Measurements from ENCODE around the gene OR1M1.

Gene OR1M1

GRCh38 chr19:9075064-9075949, 11.6 kb upstream of the OR1M1 start:
- DNase-seq (ENCODE audit: low read depth) = peak; percentile 80

DNA sequence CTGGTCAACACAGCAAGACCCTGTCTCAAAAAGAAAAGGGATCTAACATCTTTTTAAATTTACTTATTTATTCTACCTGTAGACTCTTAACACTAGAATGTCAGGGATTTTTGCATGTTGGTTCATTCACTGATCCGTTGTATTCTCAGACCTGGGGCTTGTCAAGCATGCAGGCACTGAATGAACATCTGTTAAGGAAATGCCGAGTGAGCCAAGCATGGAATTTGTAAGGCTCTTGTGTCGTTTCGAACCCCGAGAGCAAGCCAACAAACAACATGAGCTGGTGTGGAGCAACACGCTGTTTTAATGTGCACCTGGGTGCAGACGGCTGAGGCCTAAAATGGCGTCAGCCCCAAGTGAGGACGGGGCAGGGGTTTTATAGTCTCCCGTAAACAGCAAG, 10.0 kb upstream of the OR1M1 start:
- DNase-seq (ENCODE audit: low read depth) = no peak

DNA sequence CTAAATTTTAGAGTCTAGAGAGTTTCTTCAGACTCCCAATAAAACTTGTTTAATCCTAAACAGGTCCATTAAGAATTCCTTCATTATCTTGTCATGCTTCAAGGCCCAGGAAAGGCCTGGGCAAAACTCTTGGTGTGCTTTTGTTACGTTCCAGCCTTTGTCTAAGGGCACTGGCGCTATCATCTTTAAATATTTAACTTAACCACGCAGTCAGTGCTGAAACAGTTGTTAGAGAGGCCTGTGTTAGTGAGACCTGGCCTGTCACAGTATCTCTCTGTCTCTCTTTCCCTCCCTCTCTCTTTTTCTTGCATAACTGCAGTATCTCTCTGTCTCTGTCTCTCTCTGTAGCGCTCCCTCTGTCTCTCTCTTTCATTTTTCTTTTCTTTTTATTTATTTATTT, 8.2 kb upstream of the OR1M1 start:
- DNase-seq (ENCODE audit: low read depth) = no peak

DNA sequence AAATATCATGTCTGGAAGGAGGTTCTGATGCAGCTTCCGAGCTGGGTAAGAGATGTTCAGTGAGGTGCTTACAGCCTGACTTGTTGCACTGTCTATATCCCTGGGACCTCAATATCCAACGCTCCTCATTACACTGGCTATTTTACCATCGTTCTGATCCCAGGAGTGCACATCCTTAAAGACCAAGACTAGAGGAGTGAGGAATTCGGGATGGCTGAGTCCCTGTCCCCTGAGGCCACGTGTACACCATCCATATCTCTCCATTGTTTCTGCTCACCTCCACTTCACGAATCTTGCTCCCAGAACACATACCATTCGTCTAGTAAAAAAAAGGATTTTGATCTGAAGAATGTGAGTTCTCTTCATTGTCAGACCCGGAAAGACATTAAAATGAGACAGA, 20.5 kb downstream of the OR1M1 start, which contains the start of gene OR7G2:
OR7G2 (minus strand) TSS at position 101 of the 400 bp plus-strand sequence. CDS start 4,232 bp downstream, outside the sequence.
- no peak for DNase-seq (ENCODE audit: low read depth)

- DNase-seq (ENCODE audit: low read depth) = no peak
Measured at GRCh38 chr19:9109959-9110358, 23.1 kb downstream of the OR1M1 start.

DNA sequence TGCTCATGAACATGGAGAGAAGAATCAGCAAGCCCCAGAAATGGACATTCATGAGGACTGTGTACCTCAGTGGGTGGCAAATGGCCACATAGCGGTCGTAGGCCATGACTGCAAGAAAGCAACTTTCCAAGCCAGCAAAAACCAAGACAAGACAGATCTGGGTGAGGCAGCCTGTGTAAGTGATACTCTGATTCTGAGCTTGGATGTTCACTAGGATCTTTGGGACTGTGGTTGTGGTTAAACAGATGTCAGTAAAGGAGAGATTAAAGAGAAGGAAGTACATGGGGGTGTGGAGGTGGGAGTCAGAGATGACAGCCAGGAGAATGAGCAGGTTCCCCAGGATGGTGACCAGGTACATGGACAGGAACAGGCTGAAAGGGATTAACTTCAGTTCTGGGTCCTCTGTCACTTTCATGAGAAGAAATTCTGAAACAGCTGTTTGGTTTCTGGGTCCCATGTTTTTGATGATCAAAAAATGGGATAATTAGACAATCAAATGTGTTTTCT, 28.5 kb downstream of the OR1M1 start, which contains the start of gene OR7G1:
OR7G1 (minus strand) TSS at position 457 of the 507 bp plus-strand sequence; CDS start at position 457, 0 bp downstream.
- DNase-seq (ENCODE audit: low read depth) = no peak

- DNase-seq (ENCODE audit: low read depth) = no peak
Measured at GRCh38 chr19:9116547-9116946, 29.7 kb downstream of the OR1M1 start.

DNA sequence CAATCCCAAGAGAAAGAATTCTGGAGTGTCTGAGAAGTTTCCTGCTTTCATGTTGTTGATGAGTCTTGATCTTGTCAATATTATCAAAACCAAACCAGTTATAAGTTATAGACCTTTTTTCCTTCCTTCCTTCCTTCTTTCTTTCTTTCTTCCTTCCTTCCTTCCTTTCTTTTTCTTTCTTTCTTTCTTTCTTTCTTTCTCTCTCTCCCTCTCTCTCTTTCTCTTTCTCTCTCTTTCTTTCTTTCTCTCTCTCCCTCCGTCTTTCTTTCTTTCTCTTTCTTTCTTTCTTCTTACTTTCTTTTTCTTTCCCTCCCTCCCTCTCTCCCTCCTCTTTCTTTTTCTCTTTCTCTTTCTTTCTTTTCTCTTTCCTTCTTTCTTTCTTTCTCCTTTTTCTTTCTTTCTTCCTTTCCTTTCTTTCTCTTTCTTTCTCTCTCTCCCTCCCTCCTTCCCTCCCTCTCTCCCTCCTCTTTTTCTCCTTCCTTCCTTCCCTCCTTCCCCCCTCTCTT, 40.1 kb downstream of the OR1M1 start, which contains the start of gene OR7G3:
OR7G3 (minus strand) TSS at position 51 of the 506 bp plus-strand sequence; CDS start at position 51, 0 bp downstream.
- DNase-seq (ENCODE audit: low read depth) = no peak

DNA sequence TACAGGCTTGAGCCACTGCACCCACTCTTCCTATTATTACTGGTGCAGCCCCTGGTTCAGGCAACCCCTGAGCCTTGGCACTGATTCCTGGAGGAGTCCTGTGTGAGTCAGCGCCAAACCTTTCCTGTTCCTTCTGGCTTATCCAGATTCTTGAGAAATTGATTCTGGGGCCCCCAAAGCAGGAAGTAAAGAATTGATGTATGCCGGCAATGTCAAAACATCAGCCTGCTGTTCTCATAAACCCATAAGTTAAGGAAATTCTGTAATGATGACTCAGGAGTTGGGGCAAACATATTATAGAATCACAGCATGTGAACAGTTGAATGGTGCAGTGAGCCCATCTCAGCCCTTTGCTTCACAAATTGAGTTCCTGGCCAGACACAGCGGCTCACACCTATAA, 41.3 kb downstream of the OR1M1 start:
- DNase-seq (ENCODE audit: low read depth) = no peak

DNA sequence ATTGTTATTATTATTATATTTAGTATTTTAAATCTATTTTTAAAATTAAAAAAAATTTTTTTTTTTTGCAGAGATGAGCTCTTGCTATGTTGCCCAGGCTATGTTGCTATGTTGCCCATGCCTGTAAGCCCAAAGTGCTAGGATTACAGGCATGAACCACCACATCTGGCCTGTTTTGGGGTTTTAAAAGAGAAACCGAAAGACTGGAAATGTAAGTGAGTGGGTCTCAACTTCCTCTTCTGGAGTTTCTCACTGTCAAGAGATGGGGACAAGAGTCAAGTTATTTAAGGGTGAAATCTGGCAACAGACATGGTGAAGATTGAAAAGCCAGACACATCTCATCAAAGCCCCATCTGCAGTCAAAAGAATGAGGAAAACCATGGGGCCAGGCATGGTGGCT, 44.1 kb downstream of the OR1M1 start:
- no peak for DNase-seq (ENCODE audit: low read depth)

DNA sequence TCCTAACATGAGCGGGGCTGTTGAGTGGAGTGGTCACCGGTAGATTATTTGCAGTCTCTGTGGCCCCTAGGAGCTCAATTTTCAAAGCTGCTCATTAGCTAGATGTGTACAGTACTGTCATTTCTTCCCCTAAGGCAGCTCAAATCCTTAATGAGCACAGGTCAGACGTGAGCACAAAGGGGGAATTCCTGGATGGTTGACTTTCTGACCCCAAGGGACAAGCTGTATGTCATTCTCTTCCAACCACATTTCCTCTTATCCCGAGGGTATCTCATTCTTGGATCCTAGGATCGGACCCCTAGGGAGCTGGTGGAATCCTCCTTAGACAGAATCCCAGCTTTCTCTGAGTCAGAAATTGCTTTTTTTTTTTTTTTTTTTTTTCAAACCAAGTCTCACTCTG, 45.6 kb downstream of the OR1M1 start:
- peak; percentile 1 for DNase-seq (ENCODE audit: low read depth)

- DNase-seq (ENCODE audit: low read depth) = no peak
Measured at GRCh38 chr19:9139609-9140158, 52.8 kb downstream of the OR1M1 start.

DNA sequence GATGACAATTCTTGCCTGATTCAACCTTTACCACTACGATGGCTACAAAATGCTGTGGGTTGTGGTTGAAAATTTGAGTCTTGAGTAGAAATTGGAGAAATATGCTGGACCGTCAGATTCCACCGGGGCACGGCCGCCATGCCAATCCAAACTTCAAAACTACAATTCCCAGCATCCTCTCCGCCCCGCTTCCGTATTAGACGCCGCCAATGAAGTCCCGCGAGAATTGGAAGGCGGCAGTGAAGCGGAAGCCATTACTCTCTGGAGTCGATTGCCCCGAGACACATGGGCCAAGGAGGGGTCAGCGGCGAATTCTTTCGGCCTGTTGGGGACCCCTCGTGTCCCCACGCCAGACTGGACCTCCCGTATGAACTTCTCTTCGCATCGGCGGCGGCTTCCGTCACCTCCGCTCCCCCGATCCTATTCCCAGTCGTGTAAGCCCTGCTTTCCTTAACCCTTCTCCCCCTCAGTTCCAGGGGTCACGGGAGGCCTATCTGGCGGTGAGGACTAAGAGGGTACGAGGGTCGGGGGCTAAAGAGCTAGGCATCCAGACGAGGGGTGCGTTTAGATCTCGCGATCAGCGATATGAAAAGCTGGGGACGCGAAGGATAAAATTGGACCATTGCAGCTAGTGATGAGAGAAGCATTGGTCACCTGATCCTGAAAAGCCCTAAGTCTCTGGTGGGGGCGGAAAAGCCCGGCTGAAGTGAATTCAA, 53.5 kb downstream of the OR1M1 start, which contains the start of gene ZNF317:
ZNF317 (plus strand) TSS at position 239 of the 716 bp plus-strand sequence. CDS start 15,620 bp downstream, outside the sequence.
- DNase-seq (ENCODE audit: low read depth) = peak; percentile 94

GRCh38 chr19:9144920-9145319, 58.1 kb downstream of the OR1M1 start:
- peak; percentile 9 for DNase-seq (ENCODE audit: low read depth)
